GM12873 (cell line): ENCODE data around the gene RASSF1.

Experiments used
- CTCF ChIP-seq: IDR thresholded peaks from 2 replicates; pipeline ENCODE4 v1.5.1; 2012; ENCODE audit warnings: low read depth, mild to moderate bottlenecking, moderate library complexity, low read length, control low read depth; ENCODE audit not compliant: insufficient read depth; ENCODE audit errors: missing control alignments

Gene RASSF1

DNA sequence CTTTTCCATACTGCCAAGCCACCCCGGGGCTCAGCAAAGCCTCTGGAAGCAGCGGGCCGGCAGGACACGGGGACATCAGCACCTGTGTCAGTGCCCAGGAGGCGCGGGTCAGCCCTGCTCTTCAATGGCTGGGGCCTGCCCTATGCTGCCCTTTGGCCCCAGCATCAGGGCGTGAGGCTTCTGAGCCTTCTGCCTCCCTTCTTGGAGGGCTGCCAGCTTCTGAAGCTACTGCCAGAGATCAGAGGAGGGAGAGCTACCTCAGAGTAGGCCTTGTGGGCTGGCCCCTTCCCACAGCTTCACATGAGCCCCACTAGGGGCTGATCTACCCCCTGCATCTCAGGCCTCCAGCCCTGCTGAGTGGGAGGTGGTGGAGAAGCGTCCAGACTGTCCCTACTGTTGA lies 31.7 kb upstream of the RASSF1 start:
- no peak for TF ChIP-seq CTCF

- no peak for TF ChIP-seq CTCF
Observed at GRCh38 chr3:50371133-50371685, 30.6 kb upstream of the RASSF1 start.

GRCh38 chr3:50370594-50370993 lies 30.0 kb upstream of the RASSF1 start:
- no peak for TF ChIP-seq CTCF

GRCh38 chr3:50369012-50369670 lies 28.5 kb upstream of the RASSF1 start:
- TF ChIP-seq CTCF, result no peak

GRCh38 chr3:50365842-50366220 lies 25.2 kb upstream of the RASSF1 start:
- TF ChIP-seq CTCF, result no peak

DNA sequence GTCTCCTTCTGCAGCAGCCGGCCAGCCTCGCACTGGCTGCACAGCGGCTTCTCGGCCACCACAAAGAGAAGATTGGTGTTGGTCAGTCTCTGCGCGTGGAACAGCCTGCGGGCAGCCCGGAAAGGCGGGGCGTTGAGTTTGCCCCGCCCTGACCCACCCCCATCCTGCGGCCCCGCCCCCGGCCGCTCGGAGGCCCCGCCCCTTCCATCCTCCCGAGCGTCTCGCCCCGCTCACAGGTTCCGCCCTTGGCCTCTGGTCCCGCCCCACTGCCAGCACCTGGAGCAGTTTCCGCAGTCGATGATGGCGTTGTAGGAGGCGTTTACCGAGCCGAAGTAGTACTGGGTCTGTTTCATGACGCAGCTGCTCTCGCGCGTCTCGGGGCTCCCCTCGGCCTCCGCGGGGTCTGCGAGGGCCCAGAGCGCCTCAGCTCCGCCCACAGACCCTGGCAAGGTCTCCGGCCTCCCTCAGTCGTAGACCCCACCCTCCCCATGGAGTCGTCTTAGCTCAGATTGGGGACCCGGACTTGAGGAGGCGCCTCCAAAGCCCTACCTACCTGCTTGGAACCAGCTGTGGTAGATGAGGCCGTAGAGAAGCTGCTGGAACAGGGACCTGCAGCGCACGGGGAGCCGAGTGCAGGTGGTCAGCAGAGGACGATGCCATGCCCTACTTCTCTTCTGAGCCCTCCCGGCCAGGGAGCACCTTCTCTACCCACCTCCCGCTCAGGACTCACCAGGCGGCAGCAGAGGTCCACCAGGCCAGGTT lies 24.6 kb upstream of the RASSF1 start:
- TF ChIP-seq CTCF, result no peak

GRCh38 chr3:50364573-50365079 lies 24.0 kb upstream of the RASSF1 start:
- TF ChIP-seq CTCF, result no peak
